ENCODE data around the gene NR4A1. TPM values are rescaled to one million over a fixed set of nuclear protein-coding genes. Genes with fewer than 3 reads are reported as not detected.

Gene NR4A1
- total and polyA plus RNA-seq, 9 of the 15 experiments (the other 6 are each of a cell fraction or from before 2014, with no cell fraction given) = 0.07 to 4.7 (median 1.9) TPM; not detected in 1

- TF ChIP-seq ZNF318 (IDR thresholded peaks at IDR 0.05; ENCODE audit: borderline replicate concordance in 1 of 2, low read depth in 1 of 2) (no peak), ZNF175 (CRISPR knock-in tag; IDR thresholded peaks at IDR 0.05; ENCODE audit: low read depth) (peak; percentile 86), ZBED1 (IDR thresholded peaks at IDR 0.05) (no peak), NRF1 (conservative IDR thresholded peaks at IDR 0.05 in 1 of 2, IDR thresholded peaks at IDR 0.05 in 1 of 2) (peak in 1 of 2 experiments; percentile 22; a peak in 1 of 4 replicates), VEZF1 (CRISPR knock-in tag; IDR thresholded peaks at IDR 0.05) (0 out of 2 replicates have a peak, but pooled peaks have one; percentile 13)
These were observed 12.9 kb downstream of the NR4A1 start (continued) for GRCh38 chr12:52063981-52064649.

Measured in K562 (cell line).